ENCODE data around the gene EMILIN2.

GRCh38 chr18:2878656-2879330 is 32.0 kb downstream of the EMILIN2 start:
- no peak for TF ChIP-seq CTCF (IDR thresholded peaks at IDR 0.05; ENCODE audit: low read depth, low read length, poor library complexity, severe bottlenecking)
- no peak for TF ChIP-seq EZH2phosphoT487 (IDR thresholded peaks at IDR 0.05; ENCODE audit: borderline replicate concordance, low read length)
